Measurements from ENCODE around the gene PHKG1. TPM values are rescaled to one million over a fixed set of nuclear protein-coding genes. Genes with fewer than 3 reads are reported as not detected.
A peak's percentile ranks its signal among the peaks of the same experiment; 100 is the strongest.
"Not testable (repeated sequence)": the region's sequence is repeated elsewhere in the genome, so short reads cannot be mapped to it uniquely, and the experiment has no call there.

The PHKG1 gene
- polyA plus RNA-seq, 1 donor from 2014 or later, result not detected

GRCh38 chr7:56033671-56034432, 58.9 kb downstream of the PHKG1 start:
- Mint-ChIP-seq H3K36me3 (peaks cover 2% of the 10 kb centered on the region), H3K9me3 (no peaks in the 10 kb centered on the region), H3K27ac (peak overlapping the region in 1 of 3 donors; percentile 91), H3K27me3 (no peaks in the 10 kb centered on the region), H3K4me1 (peaks cover 0 to 5% (median 4%) of the 10 kb centered on the region in 3 donors), H3K4me3 (peak overlapping the region; percentile 75 to 95 (median 88))

- H3K27ac Mint-ChIP-seq, H3K36me3 Mint-ChIP-seq: not testable (repeated sequence)
- peak overlapping the region in 1 of 4 donors; percentile 59 for H3K4me3 Mint-ChIP-seq
Measured at GRCh38 chr7:56032578-56032977, 60.2 kb downstream of the PHKG1 start.

GRCh38 chr7:56031556-56031955, 61.2 kb downstream of the PHKG1 start:
- not testable (repeated sequence) for H3K27me3 Mint-ChIP-seq, H3K27ac Mint-ChIP-seq, H3K36me3 Mint-ChIP-seq, H3K9me3 Mint-ChIP-seq, H3K4me1 Mint-ChIP-seq
- H3K4me3 Mint-ChIP-seq, result peak overlapping the region in 1 of 4 donors; percentile 59

More at GRCh38 chr7:56032578-56032977, 60.2 kb downstream of the PHKG1 start:
- H3K9me3 Mint-ChIP-seq, H3K4me1 Mint-ChIP-seq, H3K27me3 Mint-ChIP-seq: not testable (repeated sequence)

GRCh38 chr7:56030340-56030739, 62.4 kb downstream of the PHKG1 start:
- H3K27me3 Mint-ChIP-seq, result no peaks in the 10 kb centered on the region
- H3K9me3 Mint-ChIP-seq, result no peaks in the 10 kb centered on the region
- peaks cover 0 to 5% (median 4%) of the 10 kb centered on the region in 3 donors for H3K4me1 Mint-ChIP-seq
- no peak overlapping the region for H3K4me3 Mint-ChIP-seq
- peaks cover 4% of the 10 kb centered on the region for H3K36me3 Mint-ChIP-seq
- H3K27ac Mint-ChIP-seq, result no peak overlapping the region

Other genes with a start within 250 kb of the PHKG1 start
- gene SEPTIN14, start 230.2 kb downstream of the PHKG1 start, polyA plus RNA-seq, result not detected
- 3.3 TPM for gene ZNF713, start 205.5 kb downstream of the PHKG1 start, polyA plus RNA-seq
- 19.9 TPM for gene MRPS17, start 141.1 kb downstream of the PHKG1 start, polyA plus RNA-seq
- gene NIPSNAP2, start 128.4 kb downstream of the PHKG1 start, polyA plus RNA-seq, result 43.7 TPM
- 5.6 TPM for gene PSPH, start 41.5 kb downstream of the PHKG1 start, polyA plus RNA-seq
- 81.6 TPM for gene CCT6A, start 41.2 kb downstream of the PHKG1 start, polyA plus RNA-seq
- 130 TPM for gene SUMF2, start 28.7 kb downstream of the PHKG1 start, polyA plus RNA-seq
- gene CHCHD2, start 13.5 kb upstream of the PHKG1 start, polyA plus RNA-seq, result 530 TPM
- not detected for gene NUPR2, start 23.5 kb upstream of the PHKG1 start, polyA plus RNA-seq

Data from IgD-negative memory B cell (primary cell).